ENCODE data around the gene SLC9A9. TPM values are rescaled to one million over a fixed set of nuclear protein-coding genes. Genes with fewer than 3 reads are reported as not detected.

Gene SLC9A9
- total and polyA plus RNA-seq, 9 of the 15 experiments (the other 6 are each of a cell fraction or from before 2014, with no cell fraction given), result 0.03 to 0.13 TPM; not detected in 7

GRCh38 chr3:143514109-143514508 lies 334.2 kb downstream of the SLC9A9 start:
- Histone ChIP-seq H3K9me1 (ENCODE audit: control insufficient read depth, insufficient read depth, low read length) (no peaks in the 10 kb centered on the region), H3K27ac (ENCODE audit: extremely low read depth, low read depth, low read length) (no peak overlapping the region), H4K20me1 (replicated peaks; ENCODE audit: control insufficient read depth, insufficient read depth, low read length) (no peaks in the 10 kb centered on the region; the same call in 1 of the 2 replicates), H3K9ac (ENCODE audit: insufficient read depth in 1 of 2, low read depth in 2 of 2, low read length in 2 of 2) (no peak overlapping the region), H2AFZ (ENCODE audit: low read depth, low read length) (no peak overlapping the region), H3K9me3 (replicated peaks; ENCODE audit: control insufficient read depth, insufficient read depth, low read depth, low read length) (no peaks in the 10 kb centered on the region), H3K4me1 (replicated peaks in 1 of 2; ENCODE audit: control insufficient read depth in 2 of 2, insufficient read depth in 2 of 2, low read length in 2 of 2) (no peaks in the 10 kb centered on the region), H3K4me2 (ENCODE audit: insufficient read depth, low read length) (no peak overlapping the region), H3K79me2 (ENCODE audit: control insufficient read depth, insufficient read depth, low read length) (no peaks in the 10 kb centered on the region), H3K27me3 (ENCODE audit: control insufficient read depth in 2 of 2, insufficient read depth in 2 of 2, low read length in 2 of 2) (0 out of 5 replicates have a peak, but pooled peaks cover 0 to 4% of the 10 kb centered on the region in 2 experiments), H3K36me3 (ENCODE audit: control insufficient read depth, insufficient read depth, low read length) (no peaks in the 10 kb centered on the region), H3K4me3 (no peak overlapping the region)
- BruUV-seq (replicated peaks), result no TSS peak
- TF ChIP-seq ZBTB1 (CRISPR knock-in tag; IDR thresholded peaks at IDR 0.05; ENCODE audit: borderline replicate concordance, low read depth) (no peak), HMG20A (CRISPR knock-in tag; conservative IDR thresholded peaks at IDR 0.05) (no peak), ZNF175 (CRISPR knock-in tag; IDR thresholded peaks at IDR 0.05; ENCODE audit: low read depth) (no peak)
- in situ Hi-C loops (cut with MboI) (no loop called here), intact Hi-C loops (cut with micrococcal nuclease) (no loop called here)
- no peak for DNase-seq (ENCODE audit: extremely low read depth in 1 of 4, low spot score in 3 of 4)
- no peak for ATAC-seq
- CTCF ChIA-PET (ENCODE audit: low intra/inter-chr PET ratio), result no interaction called here
- POLR2A ChIA-PET, result no interaction called here
- WGBS (ENCODE audit: insufficient coverage, low coverage, missing lambda C conversion rate), result 0% methylated on average over 1 of the region's 1 CpG
- FAIRE-seq, result no peak

GRCh38 chr3:143511174-143511879 lies 336.9 kb downstream of the SLC9A9 start:
- no peaks in the 10 kb centered on the region; the same call in 1 of the 2 replicates for H4K20me1 ChIP-seq (replicated peaks; ENCODE audit: control insufficient read depth, insufficient read depth, low read length)
- H3K4me1 ChIP-seq (replicated peaks in 1 of 2; ENCODE audit: control insufficient read depth in 2 of 2, insufficient read depth in 2 of 2, low read length in 2 of 2), result no peaks in the 10 kb centered on the region
- intact Hi-C loops (cut with micrococcal nuclease) (no loop called here), in situ Hi-C loops (cut with MboI) (no loop called here)
- no peak overlapping the region for H2AFZ ChIP-seq (ENCODE audit: low read depth, low read length)
- CTCF ChIA-PET (ENCODE audit: low intra/inter-chr PET ratio), result no interaction called here
- ATAC-seq, result no peak
- H3K27ac ChIP-seq (ENCODE audit: extremely low read depth, low read depth, low read length), result no peak overlapping the region
- no peaks in the 10 kb centered on the region for H3K36me3 ChIP-seq (ENCODE audit: control insufficient read depth, insufficient read depth, low read length)
- H3K4me3 ChIP-seq, result no peak overlapping the region
- no peaks in the 10 kb centered on the region for H3K9me1 ChIP-seq (ENCODE audit: control insufficient read depth, insufficient read depth, low read length)
- no peaks in the 10 kb centered on the region for H3K79me2 ChIP-seq (ENCODE audit: control insufficient read depth, insufficient read depth, low read length)
- no peaks in the 10 kb centered on the region for H3K9me3 ChIP-seq (replicated peaks; ENCODE audit: control insufficient read depth, insufficient read depth, low read depth, low read length)
- no peak for DNase-seq (ENCODE audit: extremely low read depth in 1 of 4, low spot score in 3 of 4)
- FAIRE-seq, result no peak
- no peaks in the 10 kb centered on the region for H3K27me3 ChIP-seq (ENCODE audit: control insufficient read depth in 2 of 2, insufficient read depth in 2 of 2, low read length in 2 of 2)
- POLR2A ChIA-PET, result no interaction called here
- no peak overlapping the region for H3K4me2 ChIP-seq (ENCODE audit: insufficient read depth, low read length)
- 9% methylated on average over 5 of the region's 5 CpGs for WGBS (ENCODE audit: insufficient coverage, low coverage, missing lambda C conversion rate)
- no TSS peak for BruUV-seq (replicated peaks)
- no peak overlapping the region for H3K9ac ChIP-seq (ENCODE audit: insufficient read depth in 1 of 2, low read depth in 2 of 2, low read length in 2 of 2)
- no peak for TF ChIP-seq HEY1 (CRISPR knock-in tag; IDR thresholded peaks at IDR 0.05; ENCODE audit: borderline replicate concordance)
- no peak for TF ChIP-seq CAMTA2 (CRISPR knock-in tag; conservative IDR thresholded peaks at IDR 0.05)
- no peak for TF ChIP-seq MCM5 (IDR thresholded peaks at IDR 0.05; ENCODE audit: low read depth)
- no peak for TF ChIP-seq ZNF445 (CRISPR knock-in tag; IDR thresholded peaks at IDR 0.05; ENCODE audit: low read depth)
- no peak for TF ChIP-seq NFIC (IDR thresholded peaks at IDR 0.05)
- no peak for TF ChIP-seq BHLHE40 (IDR thresholded peaks at IDR 0.05; ENCODE audit: low read length)
- no peak for TF ChIP-seq FOXA1 (IDR thresholded peaks at IDR 0.05; ENCODE audit: borderline replicate concordance)
- no peak for TF ChIP-seq MNT (conservative IDR thresholded peaks at IDR 0.05)
- no peak for TF ChIP-seq SREBF2 (CRISPR knock-in tag; IDR thresholded peaks at IDR 0.05)
- TF ChIP-seq YY1 (IDR thresholded peaks at IDR 0.05; ENCODE audit: borderline replicate concordance in 1 of 3, control insufficient read depth in 1 of 3, extremely low read depth in 1 of 3, insufficient read depth in 3 of 3, insufficient read length in 1 of 3, insufficient replicate concordance in 2 of 3, low read depth in 1 of 3, low read length in 2 of 3), result no peak
- TF ChIP-seq NR3C1 (CRISPR knock-in tag; IDR thresholded peaks at IDR 0.05), result no peak
- TF ChIP-seq CEBPB (tag; IDR thresholded peaks at IDR 0.05), result no peak
